ENCODE data around the gene HCRT.
"Not testable (repeated sequence)": the region's sequence is repeated elsewhere in the genome, so short reads cannot be mapped to it uniquely, and the experiment has no call there.

The HCRT gene

GRCh38 chr17:42186191-42186590, 939 bp upstream of the HCRT start:
- H3K4me3 ChIP-seq (ENCODE audit: low read depth, low read length); H3K36me3 ChIP-seq (ENCODE audit: control insufficient read depth, insufficient read depth, low read length); H3K9ac ChIP-seq (ENCODE audit: low read length); H3K27ac ChIP-seq (ENCODE audit: low read depth, low read length); H3K9me3 ChIP-seq (ENCODE audit: control insufficient read depth, insufficient read depth, low read depth, low read length): not testable (repeated sequence)
- Histone ChIP-seq H3K4me1 (ENCODE audit: control insufficient read depth, insufficient read depth, low read length) (peaks cover 24% of the 10 kb centered on the region), H3K27me3 (ENCODE audit: control insufficient read depth, insufficient read depth, low read length) (peaks cover 43% of the 10 kb centered on the region)

GRCh38 chr17:42185621-42185930, 324 bp upstream of the HCRT start:
- H3K27me3 ChIP-seq (ENCODE audit: control insufficient read depth, insufficient read depth, low read length) = peaks cover 49% of the 10 kb centered on the region
- H3K4me1 ChIP-seq (ENCODE audit: control insufficient read depth, insufficient read depth, low read length) = peaks cover 24% of the 10 kb centered on the region
- no peaks in the 10 kb centered on the region for H3K36me3 ChIP-seq (ENCODE audit: control insufficient read depth, insufficient read depth, low read length)
- no peak overlapping the region for H3K4me3 ChIP-seq (ENCODE audit: low read depth, low read length)
- H3K9ac ChIP-seq (ENCODE audit: low read length) = no peak overlapping the region
- no peak overlapping the region for H3K27ac ChIP-seq (ENCODE audit: low read depth, low read length)
- no peaks in the 10 kb centered on the region for H3K9me3 ChIP-seq (ENCODE audit: control insufficient read depth, insufficient read depth, low read depth, low read length)

GRCh38 chr17:42183741-42184711, 1.2 kb downstream of the HCRT start:
- no peaks in the 10 kb centered on the region for H3K9me3 ChIP-seq (ENCODE audit: control insufficient read depth, insufficient read depth, low read depth, low read length)
- H3K36me3 ChIP-seq (ENCODE audit: control insufficient read depth, insufficient read depth, low read length) = no peaks in the 10 kb centered on the region
- peaks cover 24% of the 10 kb centered on the region for H3K4me1 ChIP-seq (ENCODE audit: control insufficient read depth, insufficient read depth, low read length)
- no peak overlapping the region for H3K27ac ChIP-seq (ENCODE audit: low read depth, low read length)
- peaks cover 63% of the 10 kb centered on the region for H3K27me3 ChIP-seq (ENCODE audit: control insufficient read depth, insufficient read depth, low read length)
- H3K9ac ChIP-seq (ENCODE audit: low read length) = peak overlapping the region; percentile 67
- H3K4me3 ChIP-seq (ENCODE audit: low read depth, low read length) = peak overlapping the region; percentile 84

- peak overlapping the region; percentile 84 for H3K4me3 ChIP-seq (ENCODE audit: low read depth, low read length)
- H3K9ac ChIP-seq (ENCODE audit: low read length) = peak overlapping the region; percentile 67
- H3K27ac ChIP-seq (ENCODE audit: low read depth, low read length) = no peak overlapping the region
- H3K9me3 ChIP-seq (ENCODE audit: control insufficient read depth, insufficient read depth, low read depth, low read length) = no peaks in the 10 kb centered on the region
- no peaks in the 10 kb centered on the region for H3K36me3 ChIP-seq (ENCODE audit: control insufficient read depth, insufficient read depth, low read length)
- H3K27me3 ChIP-seq (ENCODE audit: control insufficient read depth, insufficient read depth, low read length) = peaks cover 72% of the 10 kb centered on the region
- H3K4me1 ChIP-seq (ENCODE audit: control insufficient read depth, insufficient read depth, low read length) = peaks cover 24% of the 10 kb centered on the region
Measured at GRCh38 chr17:42182927-42183734, 2.1 kb downstream of the HCRT start.

- Histone ChIP-seq H3K4me3 (ENCODE audit: low read depth, low read length) (no peak overlapping the region), H3K27me3 (ENCODE audit: control insufficient read depth, insufficient read depth, low read length) (peaks cover 79% of the 10 kb centered on the region), H3K27ac (ENCODE audit: low read depth, low read length) (no peak overlapping the region), H3K9ac (ENCODE audit: low read length) (no peak overlapping the region), H3K4me1 (ENCODE audit: control insufficient read depth, insufficient read depth, low read length) (peaks cover 24% of the 10 kb centered on the region), H3K9me3 (ENCODE audit: control insufficient read depth, insufficient read depth, low read depth, low read length) (no peaks in the 10 kb centered on the region), H3K36me3 (ENCODE audit: control insufficient read depth, insufficient read depth, low read length) (no peaks in the 10 kb centered on the region)
Measured at GRCh38 chr17:42181851-42182207, 3.4 kb downstream of the HCRT start.

GRCh38 chr17:42180922-42181850, 4.1 kb downstream of the HCRT start, which contains the start of gene KCNH4:
KCNH4 (minus strand) TSS chr17:42181142; CDS start chr17:42180945, 197 bp downstream.
- peaks cover 79% of the 10 kb centered on the region for H3K27me3 ChIP-seq (ENCODE audit: control insufficient read depth, insufficient read depth, low read length)
- peak within 1 kb of the TSS; percentile 71 for H3K4me3 ChIP-seq (ENCODE audit: low read depth, low read length)
- peaks cover 24% of the 10 kb centered on the region for H3K4me1 ChIP-seq (ENCODE audit: control insufficient read depth, insufficient read depth, low read length)
- no peak within 1 kb of the TSS for H3K27ac ChIP-seq (ENCODE audit: low read depth, low read length)
- no peak within 1 kb of the TSS for H3K9ac ChIP-seq (ENCODE audit: low read length)
- no peaks in the 10 kb centered on the region for H3K36me3 ChIP-seq (ENCODE audit: control insufficient read depth, insufficient read depth, low read length)
- H3K9me3 ChIP-seq (ENCODE audit: control insufficient read depth, insufficient read depth, low read depth, low read length) = no peaks in the 10 kb centered on the region

GRCh38 chr17:42180411-42180921, 4.8 kb downstream of the HCRT start:
- Histone ChIP-seq H3K9me3 (ENCODE audit: control insufficient read depth, insufficient read depth, low read depth, low read length) (no peaks in the 10 kb centered on the region), H3K36me3 (ENCODE audit: control insufficient read depth, insufficient read depth, low read length) (no peaks in the 10 kb centered on the region), H3K27ac (ENCODE audit: low read depth, low read length) (no peak overlapping the region), H3K4me3 (ENCODE audit: low read depth, low read length) (peak overlapping the region; percentile 71), H3K27me3 (ENCODE audit: control insufficient read depth, insufficient read depth, low read length) (peaks cover 82% of the 10 kb centered on the region), H3K9ac (ENCODE audit: low read length) (no peak overlapping the region), H3K4me1 (ENCODE audit: control insufficient read depth, insufficient read depth, low read length) (peaks cover 19% of the 10 kb centered on the region)

GRCh38 chr17:42179911-42180410, 5.3 kb downstream of the HCRT start:
- no peak overlapping the region for H3K27ac ChIP-seq (ENCODE audit: low read depth, low read length)
- H3K36me3 ChIP-seq (ENCODE audit: control insufficient read depth, insufficient read depth, low read length) = no peaks in the 10 kb centered on the region
- H3K27me3 ChIP-seq (ENCODE audit: control insufficient read depth, insufficient read depth, low read length) = peaks cover 77% of the 10 kb centered on the region
- no peaks in the 10 kb centered on the region for H3K9me3 ChIP-seq (ENCODE audit: control insufficient read depth, insufficient read depth, low read depth, low read length)
- H3K9ac ChIP-seq (ENCODE audit: low read length) = no peak overlapping the region
- peak overlapping the region; percentile 71 for H3K4me3 ChIP-seq (ENCODE audit: low read depth, low read length)
- peaks cover 15% of the 10 kb centered on the region for H3K4me1 ChIP-seq (ENCODE audit: control insufficient read depth, insufficient read depth, low read length)

GRCh38 chr17:42179335-42179734, 5.9 kb downstream of the HCRT start:
- Histone ChIP-seq H3K27ac (ENCODE audit: low read depth, low read length) (no peak overlapping the region), H3K36me3 (ENCODE audit: control insufficient read depth, insufficient read depth, low read length) (no peaks in the 10 kb centered on the region), H3K9me3 (ENCODE audit: control insufficient read depth, insufficient read depth, low read depth, low read length) (no peaks in the 10 kb centered on the region), H3K4me1 (ENCODE audit: control insufficient read depth, insufficient read depth, low read length) (peaks cover 8% of the 10 kb centered on the region), H3K27me3 (ENCODE audit: control insufficient read depth, insufficient read depth, low read length) (peaks cover 74% of the 10 kb centered on the region), H3K4me3 (ENCODE audit: low read depth, low read length) (no peak overlapping the region), H3K9ac (ENCODE audit: low read length) (no peak overlapping the region)

- H3K9ac ChIP-seq (ENCODE audit: low read length) = no peak overlapping the region
- H3K9me3 ChIP-seq (ENCODE audit: control insufficient read depth, insufficient read depth, low read depth, low read length) = no peaks in the 10 kb centered on the region
- no peak overlapping the region for H3K27ac ChIP-seq (ENCODE audit: low read depth, low read length)
Measured at GRCh38 chr17:42178817-42179216, 6.4 kb downstream of the HCRT start.

More at GRCh38 chr17:42178817-42179216, 6.4 kb downstream of the HCRT start:
- Histone ChIP-seq H3K36me3 (ENCODE audit: control insufficient read depth, insufficient read depth, low read length) (no peaks in the 10 kb centered on the region), H3K4me1 (ENCODE audit: control insufficient read depth, insufficient read depth, low read length) (peaks cover 7% of the 10 kb centered on the region; the same call in 1 of the 2 replicates), H3K27me3 (ENCODE audit: control insufficient read depth, insufficient read depth, low read length) (peaks cover 70% of the 10 kb centered on the region), H3K4me3 (ENCODE audit: low read depth, low read length) (no peak overlapping the region)

Data from HUES6 (cell line).